CD4-positive, alpha-beta memory T cell (primary cell): ENCODE results near the gene SNRNP70. TPM values are rescaled to one million over a fixed set of nuclear protein-coding genes. Genes with fewer than 3 reads are reported as not detected.

Experiments used
- CTCF ChIA-PET: fragments of 350-600 bp; sonication (Branson Sonifier 250); formaldehyde crosslinking; loops from one replicate; lab custom pipeline; 2021; ENCODE audit warnings: inconsistent platforms; ENCODE audit not compliant: partially characterized antibody; lab: Charles Lee
- POLR2A ChIA-PET: fragments of 350-600 bp; sonication (Branson Sonifier 250); formaldehyde crosslinking; loops from one replicate; lab custom pipeline; 2021; ENCODE audit not compliant: partially characterized antibody; lab: Charles Lee
- DNase-seq, 5 donors: peaks; one replicate each; pipeline versions ENCODE4 v3.0.0 to v3.0.0-alpha.2; 2020 to 2022; ENCODE audit warnings: mixed read lengths in 1 of 5
- H3K27ac ChIP-seq: one replicate; pipeline ENCODE4 v1.7.0; 2013; ENCODE audit warnings: low read depth, low read length
- H3K27me3 ChIP-seq: 2 replicates; pipeline ENCODE4 v1.7.0; 2013; ENCODE audit warnings: mild to moderate bottlenecking, low read length, moderate library complexity; ENCODE audit not compliant: insufficient read depth
- H3K36me3 ChIP-seq: 2 replicates; pipeline ENCODE4 v1.7.0; 2013; ENCODE audit warnings: mild to moderate bottlenecking, low read length, moderate library complexity; ENCODE audit not compliant: insufficient read depth
- H3K4me1 ChIP-seq: 2 replicates; pipeline ENCODE4 v1.7.0; 2013; ENCODE audit warnings: mild to moderate bottlenecking, low read length, moderate library complexity; ENCODE audit not compliant: insufficient read depth
- H3K4me3 ChIP-seq, 2 donors: one replicate each; pipeline ENCODE4 v1.7.0; 2013; ENCODE audit warnings: low read length in 2 of 2, mild to moderate bottlenecking in 1 of 2
- H3K9me3 ChIP-seq, 2 donors: one replicate each; pipeline ENCODE4 v1.7.0; 2013; ENCODE audit warnings: low read length in 2 of 2, control low read depth in 1 of 2; ENCODE audit not compliant: control insufficient read depth in 1 of 2
- H3K27ac Mint-ChIP-seq, 7 donors: one replicate each; pipeline ENCODE4 v1.8.0; 2020 to 2021; ENCODE audit warnings: mixed read lengths in 7 of 7, mild to moderate bottlenecking in 6 of 7, inconsistent platforms in 3 of 7, moderate library complexity in 3 of 7
- H3K27me3 Mint-ChIP-seq, 2 donors: one replicate each; pipeline ENCODE4 v1.8.0; 2020 to 2021; ENCODE audit warnings: mixed read lengths in 2 of 2
- H3K36me3 Mint-ChIP-seq, 2 donors: one replicate each; pipeline ENCODE4 v1.8.0; 2020 to 2021; ENCODE audit warnings: mixed read lengths in 2 of 2, inconsistent platforms in 1 of 2, mild to moderate bottlenecking in 1 of 2
- H3K4me1 Mint-ChIP-seq, 4 donors: one replicate each; pipeline ENCODE4 v1.8.0; 2020 to 2021; ENCODE audit warnings: mixed read lengths in 4 of 4, mild to moderate bottlenecking in 1 of 4
- H3K4me3 Mint-ChIP-seq, 8 donors: one replicate each; pipeline ENCODE4 v1.8.0; 2020 to 2021; ENCODE audit warnings: mixed read lengths in 8 of 8, mild to moderate bottlenecking in 7 of 8, moderate library complexity in 6 of 8, inconsistent platforms in 3 of 8
- H3K9me3 Mint-ChIP-seq, 8 donors: one replicate each; pipeline ENCODE4 v1.8.0; 2020 to 2021; ENCODE audit warnings: mixed read lengths in 8 of 8, mild to moderate bottlenecking in 5 of 8, inconsistent platforms in 3 of 8, moderate library complexity in 1 of 8
- intact Hi-C: fragments of 100-400 bp; cut with micrococcal nuclease; formaldehyde crosslinking; loops from one replicate; pipeline ENCODE4 v1.15.1; 2023
- polyA plus RNA-seq, 2 donors: library from polyadenylated mRNA; unstranded; fragments of 300-500 nt; fragmentation: Illumina TruSeq; gene quantifications; one replicate each; pipeline ENCODE4 v1.2.3, GENCODE V29; 2021
- total RNA-seq, 2 experiments: library from RNA; stranded (reverse); gene quantifications; one replicate each; pipeline ENCODE4 v1.2.3, GENCODE V29; 2021

SNRNP70 gene
- total and polyA plus RNA-seq, 4 experiments from 2014 or later: 31.5 to 689 (median 365) TPM

DNA sequence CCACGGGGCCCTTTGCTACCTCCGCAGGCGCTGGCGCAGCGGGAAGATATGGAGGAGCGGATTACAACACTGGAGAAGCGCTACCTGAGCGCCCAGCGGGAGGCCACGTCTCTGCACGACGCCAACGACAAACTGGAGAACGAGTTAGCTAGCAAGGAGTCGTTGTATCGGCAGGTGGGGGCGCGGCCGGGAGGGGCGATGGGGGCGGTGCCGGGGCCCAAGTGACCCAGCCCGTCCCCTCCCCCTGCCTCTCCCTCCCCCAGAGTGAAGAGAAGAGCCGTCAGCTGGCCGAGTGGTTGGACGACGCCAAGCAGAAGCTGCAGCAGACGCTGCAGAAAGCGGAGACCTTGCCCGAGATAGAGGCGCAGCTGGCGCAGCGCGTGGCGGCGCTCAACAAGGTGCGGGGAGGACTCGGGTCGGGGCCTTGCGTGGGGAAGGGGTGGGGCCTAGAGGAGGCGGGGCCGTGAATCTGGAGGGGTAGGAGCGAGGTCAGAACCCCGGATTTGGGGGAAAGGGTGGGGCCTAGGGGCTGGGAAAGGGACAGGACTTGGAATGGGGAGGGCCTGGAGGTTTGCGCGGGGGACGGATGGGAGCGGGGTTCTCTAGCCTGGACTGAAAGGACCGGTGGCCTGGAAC, 47.8 kb downstream of the SNRNP70 start:
- ChIA-PET POLR2A (interaction anchor here (1.0 to 1.5 kb wide), 2 partner anchors 13 to 17 kb away, joined by 3 to 5 read pairs; no protein-coding TSS in a partner anchor), CTCF (interaction anchor here (1.1 to 2.2 kb wide), 2 partner anchors 20 to 35 kb away, joined by 3 to 9 read pairs; no protein-coding TSS in a partner anchor)
- Mint-ChIP-seq H3K27me3 (peaks cover 4 to 10% of the 10 kb centered on the region in 2 donors), H3K36me3 (no peaks in the 10 kb centered on the region), H3K27ac (peak overlapping the region in 2 of 7 donors; percentile 68 to 82), H3K4me3 (peak overlapping the region; percentile 13 to 81 (median 55)), H3K4me1 (peaks cover 7 to 36% (median 19%) of the 10 kb centered on the region in 4 donors), H3K9me3 (peaks cover 0 to 1% (median 0%) of the 10 kb centered on the region in 8 donors)
- peak in 2 of 5 donors; percentile 49 to 57 for DNase-seq
- Histone ChIP-seq H3K27me3 (no peaks in the 10 kb centered on the region), H3K36me3 (no peaks in the 10 kb centered on the region), H3K4me1 (peaks cover 18% of the 10 kb centered on the region), H3K9me3 (no peaks in the 10 kb centered on the region), H3K4me3 (peak overlapping the region in 1 of 2 donors; percentile 15), H3K27ac (no peak overlapping the region)
- intact Hi-C loops: no loop called here

DNA sequence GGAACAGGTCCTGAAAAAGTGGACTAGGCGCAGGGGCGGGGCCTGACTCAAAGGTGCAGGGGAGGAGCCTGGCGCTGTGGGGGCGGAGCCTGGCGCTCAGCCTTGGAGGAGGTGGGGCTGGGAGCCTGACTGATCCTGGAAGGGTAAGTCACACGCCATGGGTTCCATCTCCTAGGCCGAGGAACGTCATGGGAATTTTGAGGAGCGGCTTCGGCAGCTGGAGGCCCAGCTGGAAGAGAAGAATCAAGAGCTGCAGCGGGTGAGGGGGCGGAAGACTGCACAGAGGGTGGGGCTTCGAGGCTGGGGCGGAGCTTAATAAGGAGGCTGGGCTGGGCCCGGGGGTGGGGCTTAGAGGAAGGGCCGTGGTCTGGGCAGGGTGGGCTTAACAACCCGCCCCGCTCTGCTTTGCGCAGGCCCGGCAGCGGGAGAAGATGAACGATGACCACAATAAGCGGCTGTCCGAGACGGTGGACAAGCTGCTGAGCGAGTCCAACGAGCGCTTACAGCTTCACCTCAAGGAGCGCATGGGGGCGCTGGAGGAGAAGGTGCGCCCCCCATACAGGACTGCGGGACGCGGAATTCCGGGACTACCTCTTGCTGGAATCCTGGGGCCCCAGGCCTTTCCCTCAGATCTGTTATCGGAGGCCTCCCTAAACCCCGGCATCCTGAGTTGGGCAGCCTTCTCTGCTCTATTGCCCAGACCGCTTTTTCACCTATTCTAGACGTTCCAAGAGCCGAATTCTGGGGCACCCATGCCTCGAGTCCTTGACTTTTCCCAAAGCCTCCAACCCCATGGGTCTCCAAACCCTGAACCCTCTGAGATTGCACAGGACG, 48.6 kb downstream of the SNRNP70 start:
- DNase-seq: peak in 3 of 5 donors; percentile 34 to 56 (median 47)
- Mint-ChIP-seq H3K27ac (peak overlapping the region in 2 of 7 donors; percentile 68 to 82), H3K4me1 (peaks cover 2 to 29% (median 12%) of the 10 kb centered on the region in 4 donors), H3K9me3 (no peaks in the 10 kb centered on the region), H3K27me3 (peaks cover 4 to 10% of the 10 kb centered on the region in 2 donors), H3K4me3 (peak overlapping the region; percentile 13 to 81 (median 55)), H3K36me3 (no peaks in the 10 kb centered on the region)
- peak overlapping the region in 1 of 2 donors; percentile 15 for H3K4me3 ChIP-seq
- H3K4me1 ChIP-seq: peaks cover 11% of the 10 kb centered on the region
- no peak overlapping the region for H3K27ac ChIP-seq
- H3K27me3 ChIP-seq: no peaks in the 10 kb centered on the region
- POLR2A ChIA-PET: interaction anchor here (1.0 to 1.5 kb wide), 2 partner anchors 14 to 17 kb away, joined by 3 to 5 read pairs; no protein-coding TSS in a partner anchor
- intact Hi-C loops: no loop called here
- CTCF ChIA-PET: interaction anchor here (1.1 to 2.2 kb wide), 2 partner anchors 21 to 36 kb away, joined by 3 to 9 read pairs; no protein-coding TSS in a partner anchor
- no peaks in the 10 kb centered on the region for H3K9me3 ChIP-seq
- H3K36me3 ChIP-seq: no peaks in the 10 kb centered on the region

DNA sequence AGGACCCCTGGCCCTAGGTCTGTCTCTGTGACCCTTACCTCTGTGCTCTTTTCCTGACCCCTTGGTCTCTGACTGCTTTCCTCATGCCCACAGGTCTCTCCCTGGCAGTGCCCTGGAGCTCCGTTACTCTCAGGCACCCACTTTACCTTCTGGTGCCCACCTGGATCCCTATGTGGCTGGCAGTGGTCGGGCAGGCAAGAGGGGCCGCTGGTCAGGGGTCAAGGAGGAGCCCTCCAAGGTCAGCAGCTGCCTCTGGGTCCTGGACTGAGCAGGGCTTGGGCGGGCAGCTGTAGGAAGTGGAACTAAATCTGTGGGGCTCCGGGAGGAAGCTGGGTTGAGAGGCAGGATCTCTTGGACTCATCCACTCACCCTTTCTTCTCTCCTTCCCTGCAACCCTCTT, 50.4 kb downstream of the SNRNP70 start:
- Mint-ChIP-seq H3K9me3 (no peaks in the 10 kb centered on the region), H3K27me3 (peaks cover 4 to 10% of the 10 kb centered on the region in 2 donors), H3K4me1 (peaks cover 0 to 18% (median 10%) of the 10 kb centered on the region in 4 donors), H3K36me3 (no peaks in the 10 kb centered on the region), H3K27ac (no peak overlapping the region), H3K4me3 (peak overlapping the region in 1 of 8 donors; percentile 39)
- ChIA-PET CTCF (interaction anchor here (0.8 kb wide), 1 partner anchor 9 kb away, joined by 3 read pairs; no protein-coding TSS in a partner anchor), POLR2A (no interaction called here)
- Histone ChIP-seq H3K27me3 (no peaks in the 10 kb centered on the region), H3K4me1 (peaks cover 9% of the 10 kb centered on the region), H3K27ac (no peak overlapping the region), H3K4me3 (no peak overlapping the region), H3K36me3 (no peaks in the 10 kb centered on the region), H3K9me3 (no peaks in the 10 kb centered on the region)
- peak in 1 of 5 donors; percentile 14 for DNase-seq
- intact Hi-C loops: no loop called here

DNA sequence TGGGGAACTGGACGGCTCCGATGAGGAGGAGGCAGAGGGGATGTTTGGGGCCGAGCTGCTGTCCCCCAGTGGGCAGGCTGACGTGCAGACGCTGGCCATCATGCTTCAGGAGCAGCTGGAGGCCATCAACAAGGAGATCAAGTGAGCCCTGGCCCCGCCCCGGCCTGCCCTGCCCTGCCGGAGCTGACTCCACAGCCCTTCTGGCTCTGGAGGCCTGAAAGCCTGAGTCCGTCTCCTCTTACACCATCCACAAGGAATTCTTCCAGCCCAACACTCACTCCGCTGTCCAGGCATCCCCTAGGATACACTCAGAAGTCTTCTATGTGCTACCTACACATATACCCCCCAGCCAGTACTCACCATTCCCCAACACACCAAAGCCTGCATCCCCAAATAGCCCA, 51.5 kb downstream of the SNRNP70 start:
- Mint-ChIP-seq H3K36me3 (no peaks in the 10 kb centered on the region), H3K4me3 (no peak overlapping the region), H3K27me3 (peaks cover 4 to 10% of the 10 kb centered on the region in 2 donors), H3K27ac (no peak overlapping the region), H3K9me3 (no peaks in the 10 kb centered on the region), H3K4me1 (peaks cover 4 to 22% (median 15%) of the 10 kb centered on the region in 4 donors)
- CTCF ChIA-PET: no interaction called here
- Histone ChIP-seq H3K9me3 (no peaks in the 10 kb centered on the region), H3K4me3 (no peak overlapping the region), H3K27me3 (no peaks in the 10 kb centered on the region), H3K27ac (no peak overlapping the region), H3K36me3 (no peaks in the 10 kb centered on the region), H3K4me1 (peaks cover 9% of the 10 kb centered on the region)
- DNase-seq: peak in 1 of 5 donors; percentile 23
- intact Hi-C loops: no loop called here
- POLR2A ChIA-PET: no interaction called here

DNA sequence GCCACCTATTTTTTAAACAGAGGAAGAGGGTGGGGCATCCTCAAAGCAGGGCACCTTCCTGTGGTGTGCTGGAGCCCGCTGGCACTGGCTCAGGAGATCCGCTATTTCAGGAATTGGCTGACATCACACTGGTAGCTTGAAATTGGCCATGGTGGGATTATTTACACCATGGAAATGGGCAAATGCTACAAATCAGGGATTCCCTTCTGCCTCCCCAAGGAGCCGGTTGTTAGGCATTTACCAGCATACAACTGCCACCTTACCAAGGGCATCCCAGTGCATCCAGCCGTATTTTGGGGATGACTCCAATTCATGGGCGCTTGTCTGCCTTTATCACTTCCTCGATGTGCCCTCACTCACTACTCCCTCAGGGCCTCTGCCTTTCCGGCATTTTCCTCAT, 55.7 kb downstream of the SNRNP70 start:
- intact Hi-C loops: no loop called here
- Histone ChIP-seq H3K36me3 (no peaks in the 10 kb centered on the region), H3K27ac (no peak overlapping the region), H3K4me3 (no peak overlapping the region), H3K4me1 (peaks cover 12% of the 10 kb centered on the region), H3K27me3 (peaks cover 7% of the 10 kb centered on the region), H3K9me3 (no peaks in the 10 kb centered on the region)
- peaks cover 12 to 24% (median 20%) of the 10 kb centered on the region in 4 donors for H3K4me1 Mint-ChIP-seq
- ChIA-PET CTCF (interaction anchor here (1.5 kb wide), 1 partner anchor 43 kb away, joined by 3 read pairs; no protein-coding TSS in a partner anchor), POLR2A (no interaction called here)
- peak overlapping the region in 1 of 7 donors; percentile 33 for H3K27ac Mint-ChIP-seq
- H3K4me3 Mint-ChIP-seq: no peak overlapping the region
- peak in 1 of 5 donors; percentile 12 for DNase-seq
- no peaks in the 10 kb centered on the region for H3K36me3 Mint-ChIP-seq
- peaks cover 11 to 16% of the 10 kb centered on the region in 2 donors for H3K27me3 Mint-ChIP-seq
- peaks cover 0 to 3% (median 0%) of the 10 kb centered on the region in 8 donors for H3K9me3 Mint-ChIP-seq

DNA sequence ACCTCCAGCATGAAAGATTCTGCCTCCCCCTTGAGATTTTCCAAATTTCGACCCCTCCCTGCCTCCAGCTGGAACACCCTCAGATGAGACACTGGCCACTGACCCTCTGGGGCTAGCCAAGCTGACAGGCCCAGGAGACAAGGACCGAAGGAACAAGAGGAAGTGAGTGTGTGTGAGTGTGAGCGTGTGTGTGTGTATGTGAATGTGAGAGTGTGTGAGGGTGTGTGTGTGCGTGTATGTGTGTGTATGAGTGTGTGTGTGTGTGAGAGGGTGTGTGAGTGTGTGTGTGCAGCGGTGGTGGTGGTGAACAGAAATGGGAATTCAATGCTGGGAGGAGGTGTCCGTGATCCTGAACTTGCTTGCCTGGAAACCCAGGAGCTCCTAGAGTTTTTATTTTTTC, 56.1 kb downstream of the SNRNP70 start:
- Mint-ChIP-seq H3K4me1 (peaks cover 12 to 24% (median 21%) of the 10 kb centered on the region in 4 donors), H3K27ac (peak overlapping the region in 1 of 7 donors; percentile 33), H3K4me3 (peak overlapping the region in 1 of 8 donors; percentile 14), H3K36me3 (no peaks in the 10 kb centered on the region), H3K27me3 (peaks cover 13 to 20% of the 10 kb centered on the region in 2 donors), H3K9me3 (peaks cover 0 to 3% (median 0%) of the 10 kb centered on the region in 8 donors)
- peaks cover 7% of the 10 kb centered on the region for H3K27me3 ChIP-seq
- peaks cover 16% of the 10 kb centered on the region for H3K4me1 ChIP-seq
- CTCF ChIA-PET: interaction anchor here (1.5 kb wide), 1 partner anchor 43 kb away, joined by 3 read pairs; no protein-coding TSS in a partner anchor
- POLR2A ChIA-PET: no interaction called here
- no peaks in the 10 kb centered on the region for H3K36me3 ChIP-seq
- H3K4me3 ChIP-seq: no peak overlapping the region
- no peaks in the 10 kb centered on the region for H3K9me3 ChIP-seq
- peak in 1 of 5 donors; percentile 4 for DNase-seq
- intact Hi-C loops: no loop called here
- H3K27ac ChIP-seq: no peak overlapping the region
